Epithelial cell of proximal tubule (primary cell): ENCODE measurements around the gene OR2V1. TPM values are rescaled to one million over a fixed set of nuclear protein-coding genes. Genes with fewer than 3 reads are reported as not detected.
"Not testable (repeated sequence)": the region's sequence is repeated elsewhere in the genome, so short reads cannot be mapped to it uniquely, and the experiment has no call there.

Experiments
- DNase-seq: peaks from one replicate; pipeline ENCODE4 v3.0.0-alpha.2; 2011; ENCODE audit warnings: low read depth
- H3K4me3 ChIP-seq: 2 replicates; pipeline ENCODE4 v1.5.1; 2011; ENCODE audit warnings: low read depth, mild to moderate bottlenecking, low read length
- total RNA-seq: library from RNA; depleted of rRNA; stranded (reverse); fragments of >200 nt; gene quantifications from 2 replicates; pipeline ENCODE4 v1.2.3, GENCODE V29; 2015
- TF ChIP-seq, protein P1 (sequence below): conservative IDR thresholded peaks from 2 replicates; pipeline ENCODE4 v1.5.1; 2012; ENCODE audit warnings: low read depth, mild to moderate bottlenecking, low read length

OR2V1 gene
- total RNA-seq, 1 donor from 2014 or later: not detected

GRCh38 chr5:181133083-181133482 lies 2.1 kb upstream of the OR2V1 start:
- H3K4me3 ChIP-seq: no peak overlapping the region
- DNase-seq: no peak
- TF ChIP-seq, protein P1, sequence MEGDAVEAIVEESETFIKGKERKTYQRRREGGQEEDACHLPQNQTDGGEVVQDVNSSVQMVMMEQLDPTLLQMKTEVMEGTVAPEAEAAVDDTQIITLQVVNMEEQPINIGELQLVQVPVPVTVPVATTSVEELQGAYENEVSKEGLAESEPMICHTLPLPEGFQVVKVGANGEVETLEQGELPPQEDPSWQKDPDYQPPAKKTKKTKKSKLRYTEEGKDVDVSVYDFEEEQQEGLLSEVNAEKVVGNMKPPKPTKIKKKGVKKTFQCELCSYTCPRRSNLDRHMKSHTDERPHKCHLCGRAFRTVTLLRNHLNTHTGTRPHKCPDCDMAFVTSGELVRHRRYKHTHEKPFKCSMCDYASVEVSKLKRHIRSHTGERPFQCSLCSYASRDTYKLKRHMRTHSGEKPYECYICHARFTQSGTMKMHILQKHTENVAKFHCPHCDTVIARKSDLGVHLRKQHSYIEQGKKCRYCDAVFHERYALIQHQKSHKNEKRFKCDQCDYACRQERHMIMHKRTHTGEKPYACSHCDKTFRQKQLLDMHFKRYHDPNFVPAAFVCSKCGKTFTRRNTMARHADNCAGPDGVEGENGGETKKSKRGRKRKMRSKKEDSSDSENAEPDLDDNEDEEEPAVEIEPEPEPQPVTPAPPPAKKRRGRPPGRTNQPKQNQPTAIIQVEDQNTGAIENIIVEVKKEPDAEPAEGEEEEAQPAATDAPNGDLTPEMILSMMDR: no peak

DNA sequence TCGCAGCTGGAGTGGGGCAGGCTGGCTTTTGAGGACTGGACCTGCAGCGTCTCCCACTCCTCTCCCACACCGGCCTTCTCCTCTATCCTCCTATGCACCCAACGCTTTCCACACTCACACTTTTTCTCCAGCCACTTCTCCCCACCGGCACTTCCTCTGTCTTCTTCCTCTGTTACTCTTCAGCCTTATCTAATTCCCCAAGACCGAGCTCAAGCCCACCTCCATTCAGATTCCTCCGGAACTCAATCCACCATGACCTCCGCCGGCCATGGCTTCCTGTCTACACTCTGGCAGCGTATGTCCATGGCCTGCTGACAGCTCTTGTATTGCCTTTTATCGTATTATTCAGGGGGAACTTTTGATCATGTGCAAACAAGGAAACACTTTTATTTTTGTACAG lies 545 bp upstream of the OR2V1 start:
- no peak for DNase-seq
- TF ChIP-seq, protein P1: no peak
- no peak overlapping the region for H3K4me3 ChIP-seq

- H3K4me3 ChIP-seq, DNase-seq: not testable (repeated sequence)
Measured at GRCh38 chr5:181130081-181130480, 888 bp downstream of the OR2V1 start.

- TF ChIP-seq, protein P1: no peak
- no peak for DNase-seq
- no peak overlapping the region for H3K4me3 ChIP-seq
Measured at GRCh38 chr5:181129601-181130000, 1.4 kb downstream of the OR2V1 start.

DNA sequence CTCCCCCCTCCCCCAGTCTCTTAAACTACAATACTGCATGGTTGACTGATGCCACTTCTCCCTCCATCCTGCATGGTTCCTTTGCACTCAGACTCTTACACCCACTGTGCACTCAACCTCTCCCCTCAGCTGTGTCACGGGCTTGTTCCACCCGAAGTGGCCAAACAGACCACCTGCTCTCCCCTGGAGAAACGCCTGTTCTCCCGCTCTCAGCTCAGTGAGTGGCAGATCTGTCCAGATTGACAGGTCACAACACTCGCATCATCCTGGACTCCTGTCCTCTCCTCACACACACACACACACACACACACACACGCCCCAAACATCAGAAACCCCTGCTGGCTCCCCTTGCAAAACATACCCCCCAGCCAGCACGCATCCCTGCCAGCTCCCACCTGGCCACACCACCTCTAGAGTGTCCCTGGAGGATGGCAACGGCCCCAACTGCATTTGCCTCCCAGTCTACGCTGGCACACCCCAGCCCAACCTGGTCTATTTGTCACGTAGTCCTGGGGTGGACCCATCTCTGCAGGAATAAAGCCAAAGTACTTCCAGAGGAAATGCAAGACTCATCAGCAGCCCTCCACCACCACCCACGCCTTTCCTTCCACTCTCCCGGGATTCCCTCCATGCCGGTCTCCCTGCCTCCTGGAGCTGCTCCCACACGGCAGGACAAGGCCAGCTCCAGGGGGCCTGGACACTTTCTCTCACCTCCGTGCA lies 2.9 kb downstream of the OR2V1 start:
- DNase-seq: no peak
- H3K4me3 ChIP-seq: no peak overlapping the region
- TF ChIP-seq, protein P1: no peak

- no peak for DNase-seq
- no peak overlapping the region for H3K4me3 ChIP-seq
- TF ChIP-seq, protein P1: no peak
Measured at GRCh38 chr5:181127456-181127855, 3.5 kb downstream of the OR2V1 start.

GRCh38 chr5:181126841-181127240 lies 4.1 kb downstream of the OR2V1 start:
- TF ChIP-seq, protein P1: no peak
- no peak overlapping the region for H3K4me3 ChIP-seq
- no peak for DNase-seq
